ENCODE measurements around the gene SRY.
"Not testable (repeated sequence)": the region's sequence is repeated elsewhere in the genome, so short reads cannot be mapped to it uniquely, and the experiment has no call there.

SRY gene

DNA sequence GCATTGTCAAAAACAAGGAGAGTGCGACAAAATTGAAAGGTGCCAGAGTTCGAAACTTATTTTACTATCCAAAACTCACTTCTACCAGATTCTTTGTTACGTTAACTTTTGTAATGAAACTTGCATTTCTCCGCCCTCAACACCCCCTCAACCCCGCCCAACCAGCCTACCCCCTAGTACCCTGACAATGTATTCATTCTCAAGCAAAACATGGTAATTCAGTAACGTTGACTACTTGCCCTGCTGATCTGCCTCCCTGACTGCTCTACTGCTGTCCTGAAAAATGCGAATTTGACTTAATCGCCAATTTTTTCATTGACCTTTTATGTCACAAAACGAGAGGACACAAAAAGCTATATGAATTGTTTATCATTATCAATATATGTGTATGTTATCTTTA is at the start of gene SRY:
Gene SRY, minus strand, starts transcription at position 83 of the 400 bp plus-strand sequence. Its CDS starts 79 bp downstream, at position 4.
- DNase-seq (ENCODE audit: low read depth), result no peak

DNA sequence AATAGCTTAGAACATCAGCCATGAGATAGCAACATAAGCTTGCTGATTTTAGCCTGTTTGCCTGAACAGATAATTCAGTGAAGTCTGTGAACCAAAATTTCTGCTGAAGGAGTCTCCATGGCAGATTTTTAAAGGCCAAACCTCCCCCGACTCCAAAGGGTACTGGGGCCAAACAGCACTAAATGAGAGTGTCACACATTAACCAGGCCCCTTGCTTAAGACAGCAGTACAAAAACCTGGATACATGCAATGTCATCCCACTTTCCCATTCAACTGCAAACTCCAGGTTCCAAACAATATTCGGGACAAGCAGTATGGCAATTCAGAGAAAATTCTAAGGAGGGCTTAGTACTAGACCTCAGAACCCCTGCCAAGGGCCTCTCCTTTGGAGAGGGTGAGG is 49.6 kb upstream of the SRY start:
- no peak for DNase-seq (ENCODE audit: low read depth)

- DNase-seq (ENCODE audit: low read depth), result no peak
Observed at GRCh38 chrY:2835230-2835629, 47.7 kb upstream of the SRY start.

GRCh38 chrY:2828497-2828896 is 41.0 kb upstream of the SRY start:
- DNase-seq (ENCODE audit: low read depth), result no peak

DNA sequence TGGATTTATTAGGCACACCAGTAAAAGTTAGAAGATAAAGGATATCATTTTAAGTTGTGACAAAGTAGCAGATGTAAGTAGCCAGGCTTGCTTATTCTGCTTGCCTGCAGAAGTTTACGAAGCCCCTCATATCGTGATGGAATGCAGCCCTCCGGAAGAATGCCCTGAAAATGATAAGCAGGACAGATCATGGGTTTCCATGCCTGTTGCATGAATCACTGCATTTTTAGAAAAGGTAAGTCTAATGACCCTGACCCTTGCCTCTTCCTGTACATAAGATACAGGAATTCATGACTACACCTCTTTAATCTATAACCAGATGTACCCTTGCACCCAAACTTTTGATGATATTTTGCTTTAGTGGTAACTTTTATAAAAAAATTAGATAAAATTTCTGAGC is 37.0 kb upstream of the SRY start:
- DNase-seq (ENCODE audit: low read depth), result no peak

DNA sequence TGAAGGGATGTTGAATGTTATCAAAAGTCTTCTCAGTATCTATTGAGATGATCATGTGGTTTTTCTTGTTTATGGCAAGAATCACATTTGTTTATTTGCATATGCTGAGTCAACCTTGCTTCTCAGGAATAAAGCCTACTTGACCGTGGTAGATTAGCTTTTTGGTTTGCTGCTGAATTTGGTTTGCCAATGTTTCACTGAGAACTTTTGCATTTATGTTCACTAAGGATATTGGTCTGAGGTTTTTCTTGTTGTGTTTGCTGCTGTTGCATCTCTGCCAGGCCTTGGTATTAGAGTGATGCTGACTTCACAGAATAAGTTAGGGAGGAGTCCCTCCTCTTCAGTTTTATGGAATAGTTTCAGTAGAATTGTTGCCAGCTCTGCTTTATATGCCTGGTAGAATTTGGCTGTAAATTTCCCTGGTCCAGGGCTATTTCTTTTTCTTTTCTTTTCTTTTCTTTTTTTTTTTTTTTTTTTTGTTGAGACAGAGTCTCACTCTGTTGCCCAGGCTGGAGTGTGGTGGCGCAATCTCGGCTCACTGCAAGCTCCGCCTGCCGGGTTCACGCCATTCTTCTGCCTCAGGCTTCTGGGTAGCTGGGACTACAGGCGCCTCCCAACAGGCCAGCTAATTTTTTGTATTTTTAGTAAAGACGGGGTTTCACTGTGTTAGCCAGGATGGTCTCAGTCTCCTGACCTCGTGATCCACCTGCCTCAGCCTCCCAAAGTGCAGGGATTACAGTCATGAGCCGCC is 29.8 kb upstream of the SRY start:
- DNase-seq (ENCODE audit: low read depth), result not testable (repeated sequence)

DNA sequence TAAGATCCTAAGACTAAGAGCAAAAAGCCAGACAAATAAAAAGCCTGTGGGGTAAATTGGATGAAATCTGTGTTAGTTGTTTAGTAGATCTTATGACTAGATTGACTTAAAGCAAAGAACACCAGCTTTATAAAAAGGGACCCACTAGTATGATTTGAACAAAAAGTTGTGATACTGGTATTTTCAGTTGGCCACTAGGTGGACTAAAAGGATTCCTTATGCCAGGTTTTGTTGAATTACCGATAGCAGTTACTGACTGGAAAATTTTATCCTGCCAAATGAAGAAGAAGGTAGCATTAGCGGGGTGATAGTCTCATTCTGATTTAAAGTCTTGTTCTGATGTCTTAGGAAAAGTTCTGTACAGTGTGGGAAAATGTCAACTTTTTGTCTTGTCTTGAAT is 12.8 kb upstream of the SRY start:
- DNase-seq (ENCODE audit: low read depth), result no peak

GRCh38 chrY:2797991-2798390 is 10.5 kb upstream of the SRY start:
- DNase-seq (ENCODE audit: low read depth), result no peak

DNA sequence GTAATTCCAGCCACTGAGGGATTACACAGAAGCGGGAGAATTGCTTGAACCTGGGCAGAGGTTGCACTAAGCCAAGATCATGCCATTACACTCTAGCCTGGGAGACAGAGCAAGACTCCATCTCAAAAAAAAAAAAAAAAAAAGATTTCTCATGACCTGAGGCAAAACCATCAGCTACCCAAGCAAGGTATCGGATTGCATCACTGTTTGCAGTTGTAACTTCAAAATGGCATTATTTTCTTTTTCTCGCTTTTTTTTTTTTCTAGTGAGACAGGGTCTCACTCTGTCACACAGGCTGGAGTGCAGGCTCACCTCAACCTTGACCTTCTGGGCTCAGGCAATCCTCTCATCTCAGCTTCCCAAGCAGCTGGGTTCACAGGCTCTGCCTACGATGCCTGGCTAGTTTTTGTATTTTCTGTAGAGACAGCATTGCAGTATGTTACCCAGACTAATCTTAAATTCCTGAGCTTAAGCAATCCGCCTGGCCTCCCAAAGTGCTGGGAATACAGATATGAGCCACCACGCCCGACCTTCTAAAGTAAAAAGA is 9.6 kb upstream of the SRY start:
- DNase-seq (ENCODE audit: low read depth), result no peak

DNA sequence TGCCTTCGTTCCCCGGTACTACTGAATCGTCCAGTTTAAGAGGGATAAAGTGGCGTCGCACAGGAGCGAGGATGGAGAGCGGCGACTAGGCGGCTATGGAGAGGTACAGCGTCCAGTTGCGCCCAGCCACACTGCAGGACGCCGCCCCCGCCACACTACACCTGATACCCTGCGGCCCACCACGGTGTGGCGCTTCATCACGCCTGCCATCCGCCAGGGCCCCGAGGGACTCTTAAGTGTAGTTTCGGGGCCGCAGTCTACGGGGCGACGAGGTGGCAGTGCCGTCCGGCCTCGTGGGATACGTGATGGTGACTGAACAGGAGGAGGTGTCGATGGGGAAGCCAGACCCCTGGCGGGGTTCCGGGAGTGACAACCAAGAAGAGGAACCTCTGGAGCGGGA is 2.3 kb upstream of the SRY start:
- DNase-seq (ENCODE audit: low read depth), result no peak

DNA sequence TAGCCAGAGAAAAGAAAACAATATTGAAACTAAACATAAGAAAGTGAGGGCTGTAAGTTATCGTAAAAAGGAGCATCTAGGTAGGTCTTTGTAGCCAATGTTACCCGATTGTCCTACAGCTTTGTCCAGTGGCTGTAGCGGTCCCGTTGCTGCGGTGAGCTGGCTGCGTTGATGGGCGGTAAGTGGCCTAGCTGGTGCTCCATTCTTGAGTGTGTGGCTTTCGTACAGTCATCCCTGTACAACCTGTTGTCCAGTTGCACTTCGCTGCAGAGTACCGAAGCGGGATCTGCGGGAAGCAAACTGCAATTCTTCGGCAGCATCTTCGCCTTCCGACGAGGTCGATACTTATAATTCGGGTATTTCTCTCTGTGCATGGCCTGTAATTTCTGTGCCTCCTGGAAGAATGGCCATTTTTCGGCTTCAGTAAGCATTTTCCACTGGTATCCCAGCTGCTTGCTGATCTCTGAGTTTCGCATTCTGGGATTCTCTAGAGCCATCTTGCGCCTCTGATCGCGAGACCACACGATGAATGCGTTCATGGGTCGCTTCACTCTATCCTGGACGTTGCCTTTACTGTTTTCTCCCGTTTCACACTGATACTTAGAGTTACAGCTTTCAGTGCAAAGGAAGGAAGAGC is 488 bp downstream of the SRY start:
- no peak for DNase-seq (ENCODE audit: low read depth)

Data from T-helper 22 cell (primary cell).